Mesenteric fat pad (tissue), 1 donor: ENCODE data around the gene TNNI2. TPM values are rescaled to one million over a fixed set of nuclear protein-coding genes. Genes with fewer than 3 reads are reported as not detected.
A peak's percentile ranks its signal among the peaks of the same experiment; 100 is the strongest.
"Not testable (repeated sequence)": the region's sequence is repeated elsewhere in the genome, so short reads cannot be mapped to it uniquely, and the experiment has no call there.

Experiments
- DNase-seq: peaks from one replicate; pipeline ENCODE4 v3.0.0-alpha.2; 2020; ENCODE audit warnings: low spot score
- microRNA-seq: library from miRNA; unstranded; fragments of <30 nt; microRNA quantifications from one replicate; pipeline ENCODE4 v1.2.0, GENCODE V29; 2020; ENCODE audit warnings: borderline number of aligned reads
- total RNA-seq: library from RNA; stranded (reverse); fragmentation: NEBNext Ultra II Directional; extraction: Animal tissue kit (Norgen Biotek cat#: 25700); gene quantifications from one replicate; pipeline ENCODE4 v1.2.1, GENCODE V29; 2021
- donor health status: DM: yes; HTN: yes; CAD: no.

TNNI2 gene
- total RNA-seq, 1 donor from 2014 or later, result 0.64 TPM

- peak; percentile 73 for DNase-seq
These were observed 44.8 kb downstream of the TNNI2 start for GRCh38 chr11:1883346-1884302.

- peak; percentile 12 for DNase-seq
These were observed 45.5 kb downstream of the TNNI2 start for GRCh38 chr11:1884303-1884700.

GRCh38 chr11:1886551-1886950, 47.8 kb downstream of the TNNI2 start:
- DNase-seq, result not testable (repeated sequence)

GRCh38 chr11:1887451-1888346, 48.9 kb downstream of the TNNI2 start:
- DNase-seq, result no peak

- no peak for DNase-seq
These were observed 49.6 kb downstream of the TNNI2 start for GRCh38 chr11:1888347-1888753.

- DNase-seq, result no peak
These were observed 50.0 kb downstream of the TNNI2 start for GRCh38 chr11:1888811-1889210.

GRCh38 chr11:1889224-1889930, 50.6 kb downstream of the TNNI2 start:
- no peak for DNase-seq

- no peak for DNase-seq
These were observed 51.4 kb downstream of the TNNI2 start for GRCh38 chr11:1889941-1890855.

Small RNA genes lying within 50 kb of the gene (microRNA-seq; reads per million reads assigned to microRNA genes)
- gene MIR4298 (not detected), gene MIR7847 (not detected)

Other genes with a start within 250 kb of the TNNI2 start
- gene KRTAP5-2, start 240.7 kb upstream of the TNNI2 start, total RNA-seq, result not detected
- gene KRTAP5-3, start 230.5 kb upstream of the TNNI2 start, total RNA-seq, result not detected
- not detected for gene KRTAP5-4, start 216.8 kb upstream of the TNNI2 start, total RNA-seq
- not detected for gene KRTAP5-5, start 209.2 kb upstream of the TNNI2 start, total RNA-seq
- not detected for gene KRTAP5-6, start 141.8 kb upstream of the TNNI2 start, total RNA-seq
- 1.5 TPM for gene IFITM10, start 88.4 kb upstream of the TNNI2 start, total RNA-seq
- 940 TPM for gene CTSD, start 75.1 kb upstream of the TNNI2 start, total RNA-seq
- not detected for gene SYT8, start 4.0 kb upstream of the TNNI2 start, total RNA-seq
- 46.4 TPM for gene LSP1, start 14.1 kb downstream of the TNNI2 start, total RNA-seq
- not detected for gene PRR33, start 52.9 kb downstream of the TNNI2 start, total RNA-seq
- 22.9 TPM for gene TNNT3, start 80.7 kb downstream of the TNNI2 start, total RNA-seq
- gene MRPL23, start 108.4 kb downstream of the TNNI2 start, total RNA-seq, result 26.0 TPM
- gene H19, start 158.9 kb downstream of the TNNI2 start, total RNA-seq, result 292 TPM